ENCODE results near the gene RHOU.

The RHOU gene

DNA sequence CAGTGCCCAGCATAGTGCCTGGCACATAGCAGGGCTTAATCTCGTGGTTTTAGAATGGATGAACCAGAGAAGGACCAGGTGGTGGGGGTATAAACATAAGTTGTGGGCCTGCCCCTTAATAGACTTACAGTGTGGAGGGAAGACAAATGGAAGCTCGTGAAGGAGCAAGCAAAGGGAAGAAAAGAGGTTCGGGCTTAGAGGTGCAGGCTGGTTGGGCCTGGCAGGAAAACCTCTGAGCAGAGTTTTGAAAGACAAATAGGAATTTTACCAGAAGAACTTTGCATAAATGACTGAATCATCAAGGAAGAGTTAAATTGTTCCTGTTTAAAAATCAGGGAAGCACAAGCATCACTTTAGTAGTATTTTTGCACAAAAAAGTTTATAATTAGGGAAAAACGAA is 4.5 kb downstream of the RHOU start:
- no peak for DNase-seq

DNA sequence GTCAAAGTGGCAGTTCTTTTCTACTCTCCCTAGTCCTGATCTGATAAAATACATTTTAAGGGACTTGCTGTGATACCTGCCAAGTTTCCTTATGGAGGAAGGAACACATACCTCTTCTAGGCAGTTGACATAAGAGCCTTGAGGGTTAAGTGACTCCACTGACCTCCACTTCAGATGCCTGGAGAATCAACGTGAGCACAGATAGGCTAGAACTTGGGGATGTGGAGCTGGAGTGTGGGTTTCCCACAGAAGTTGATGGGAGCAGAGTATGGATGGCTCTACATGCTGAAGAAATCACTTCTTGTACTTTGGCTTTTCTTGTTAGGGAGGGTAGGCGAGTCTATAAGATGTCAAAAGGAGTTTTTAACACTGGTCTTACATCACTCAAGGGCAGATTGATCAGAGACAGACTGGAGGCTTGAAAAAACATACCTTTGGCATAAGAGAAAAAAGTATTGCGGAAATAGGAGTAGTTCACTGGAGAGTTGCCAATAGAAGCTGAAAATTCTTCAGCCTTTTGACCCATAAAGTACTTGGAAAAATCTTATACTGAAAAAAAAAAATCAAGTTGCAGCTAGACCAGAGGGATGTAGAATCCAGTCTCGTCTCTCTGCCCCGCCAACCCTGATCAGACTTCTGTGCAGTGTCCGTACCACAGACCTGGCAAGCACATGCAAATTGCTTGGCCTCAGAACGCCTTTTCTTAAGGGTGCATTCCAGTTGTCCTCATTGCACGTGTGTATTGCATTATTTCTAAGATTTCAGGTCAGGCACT is 5.5 kb downstream of the RHOU start:
- no peak for DNase-seq

GRCh38 chr1:228742281-228742860 is 7.1 kb downstream of the RHOU start:
- no peak for DNase-seq

- DNase-seq, result no peak
Measured at GRCh38 chr1:228743405-228743804, 8.1 kb downstream of the RHOU start.

DNA sequence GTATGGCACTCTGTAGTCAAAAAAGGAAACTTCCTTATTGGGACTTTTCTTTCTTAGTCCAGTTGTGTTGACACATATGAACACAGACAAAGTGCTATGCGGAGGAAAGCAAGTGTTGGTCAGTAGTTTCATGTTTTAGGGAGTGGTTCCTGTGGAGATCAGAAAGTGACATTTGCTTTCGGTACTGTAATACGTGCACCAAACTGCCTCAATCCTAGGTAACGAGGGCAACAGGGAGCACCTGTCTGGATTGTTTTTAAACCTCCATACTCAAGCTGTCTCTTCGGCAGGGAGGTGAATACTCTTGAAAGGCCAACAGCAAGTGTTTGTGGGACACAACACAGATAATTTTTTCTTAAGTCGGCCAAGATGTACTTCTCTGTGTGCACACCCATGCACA is 9.1 kb downstream of the RHOU start:
- DNase-seq, result no peak

DNA sequence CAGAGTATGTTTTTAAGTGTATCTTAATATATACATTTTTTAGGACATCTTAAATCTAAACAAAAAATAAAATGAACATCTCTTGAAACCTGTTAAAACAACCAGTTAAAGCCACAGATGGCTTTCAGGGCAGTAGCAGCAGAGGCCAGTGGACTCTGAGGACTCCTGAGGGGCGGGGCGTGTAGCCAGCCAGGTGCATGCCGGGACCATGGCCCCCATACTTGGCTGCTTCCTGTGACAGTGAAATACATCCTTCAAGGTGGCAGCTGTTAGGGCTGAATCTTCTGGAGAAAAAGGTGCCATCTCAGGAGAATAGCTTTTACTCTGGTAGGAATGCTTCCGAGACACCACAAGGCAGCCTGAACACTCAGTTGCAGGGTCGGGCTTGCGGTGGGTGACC is 9.6 kb downstream of the RHOU start:
- no peak for DNase-seq

DNA sequence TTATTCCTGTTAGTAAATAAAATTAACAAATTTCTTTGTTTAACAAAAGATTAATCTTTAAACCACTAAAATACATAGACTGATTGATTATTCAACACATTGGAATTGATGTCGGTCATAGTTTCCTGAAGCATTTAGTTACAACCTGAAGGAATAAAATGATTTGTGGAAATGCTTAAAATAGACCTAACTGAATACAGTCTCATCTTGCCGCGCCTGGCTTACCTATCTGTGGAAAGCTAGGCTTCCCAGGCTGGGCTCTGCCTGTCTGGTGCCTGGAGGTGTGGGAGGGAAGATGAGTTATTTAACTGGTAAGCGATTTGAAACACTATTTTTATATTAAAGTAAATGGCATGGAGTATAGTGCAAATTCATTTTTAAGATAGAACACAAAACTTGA is 10.2 kb downstream of the RHOU start:
- DNase-seq, result no peak

DNA sequence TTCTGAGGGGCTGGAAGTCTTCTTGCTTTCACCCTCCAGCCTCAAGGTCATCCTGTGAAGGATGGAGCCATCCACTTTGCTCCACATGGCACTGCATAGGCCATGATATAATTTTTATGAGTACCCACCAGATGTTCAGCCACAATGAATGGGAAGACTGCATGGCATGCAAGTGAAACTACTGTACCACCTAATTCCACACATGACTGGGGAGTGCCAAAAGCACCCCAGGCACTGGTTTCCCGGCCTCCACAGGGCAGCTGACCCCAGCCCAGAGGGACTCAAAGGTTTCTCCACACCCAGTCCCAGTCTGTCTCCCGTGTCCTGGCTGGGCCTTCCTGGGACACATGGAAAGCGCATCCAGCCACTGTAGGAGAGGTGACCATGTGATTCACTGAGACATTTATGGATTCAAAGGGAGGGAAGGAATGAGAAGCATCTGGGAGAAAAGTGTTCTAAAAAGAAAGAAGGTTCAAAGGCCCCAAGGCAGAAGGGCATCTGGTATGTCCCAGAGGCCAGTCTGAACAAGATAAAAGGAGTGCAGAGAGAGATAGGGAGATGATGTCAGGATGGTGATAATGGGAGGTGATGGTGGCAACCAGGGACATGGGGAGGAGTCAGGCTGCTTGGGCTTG is 12.1 kb downstream of the RHOU start:
- no peak for DNase-seq

DNA sequence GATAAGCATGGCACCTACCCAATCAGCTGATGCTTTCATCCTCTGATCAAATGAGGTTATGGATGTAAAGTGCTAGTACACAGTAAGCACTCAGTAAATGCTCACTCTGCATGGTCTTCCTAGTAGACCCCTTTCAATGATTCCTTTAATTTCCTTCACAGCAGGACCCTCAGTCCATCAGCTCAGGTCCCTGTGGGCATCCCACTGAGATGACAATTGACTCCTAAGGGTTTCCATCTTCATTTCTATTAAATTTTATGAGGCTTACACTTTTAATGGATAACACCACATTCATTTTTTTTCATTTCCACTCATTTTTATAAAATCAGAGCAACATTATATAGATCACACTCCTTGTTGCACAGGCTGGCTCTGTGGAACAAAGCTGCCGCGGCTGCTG is 12.8 kb downstream of the RHOU start:
- no peak for DNase-seq

- peak; percentile 29 for DNase-seq
Measured at GRCh38 chr1:228748431-228748830, 13.2 kb downstream of the RHOU start.

DNA sequence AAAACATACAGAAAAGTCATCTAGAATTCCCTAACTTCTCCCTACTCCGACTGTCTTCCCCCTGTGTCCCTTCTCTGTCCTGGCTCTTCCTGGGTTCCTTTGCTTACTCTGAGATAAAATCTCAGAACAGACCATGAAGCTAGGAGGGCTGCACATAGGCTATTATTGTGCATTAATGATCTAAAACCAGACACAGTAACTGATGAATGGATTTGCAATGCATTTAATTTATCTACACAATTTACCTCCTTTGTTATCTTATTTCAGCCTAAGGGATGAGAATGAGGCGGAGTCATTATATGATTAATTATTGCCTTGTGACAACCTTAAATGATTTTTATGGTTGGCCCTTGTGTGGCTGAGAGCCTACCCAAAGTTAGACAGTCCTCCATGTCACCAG is 14.5 kb downstream of the RHOU start:
- DNase-seq, result no peak

DNA sequence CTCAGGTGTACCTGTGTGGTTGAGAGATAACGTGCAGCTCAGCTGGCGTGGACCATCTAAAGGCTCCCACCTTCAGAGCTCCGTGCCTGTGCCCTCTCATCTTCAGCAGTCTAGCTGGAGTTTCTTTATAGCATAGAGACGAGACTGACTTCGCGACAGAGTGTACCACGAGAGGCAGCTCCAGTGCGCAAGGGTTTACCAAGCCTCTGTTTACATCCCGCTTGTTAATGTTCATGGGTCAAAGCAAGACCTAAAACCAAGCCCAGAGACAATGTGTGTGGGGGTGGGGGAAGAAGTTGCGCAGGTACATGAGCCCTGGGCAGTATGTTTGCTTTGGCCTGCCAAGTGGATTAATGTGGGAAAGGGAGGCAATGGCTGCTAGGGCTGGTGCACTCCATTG is 15.6 kb downstream of the RHOU start:
- no peak for DNase-seq

DNA sequence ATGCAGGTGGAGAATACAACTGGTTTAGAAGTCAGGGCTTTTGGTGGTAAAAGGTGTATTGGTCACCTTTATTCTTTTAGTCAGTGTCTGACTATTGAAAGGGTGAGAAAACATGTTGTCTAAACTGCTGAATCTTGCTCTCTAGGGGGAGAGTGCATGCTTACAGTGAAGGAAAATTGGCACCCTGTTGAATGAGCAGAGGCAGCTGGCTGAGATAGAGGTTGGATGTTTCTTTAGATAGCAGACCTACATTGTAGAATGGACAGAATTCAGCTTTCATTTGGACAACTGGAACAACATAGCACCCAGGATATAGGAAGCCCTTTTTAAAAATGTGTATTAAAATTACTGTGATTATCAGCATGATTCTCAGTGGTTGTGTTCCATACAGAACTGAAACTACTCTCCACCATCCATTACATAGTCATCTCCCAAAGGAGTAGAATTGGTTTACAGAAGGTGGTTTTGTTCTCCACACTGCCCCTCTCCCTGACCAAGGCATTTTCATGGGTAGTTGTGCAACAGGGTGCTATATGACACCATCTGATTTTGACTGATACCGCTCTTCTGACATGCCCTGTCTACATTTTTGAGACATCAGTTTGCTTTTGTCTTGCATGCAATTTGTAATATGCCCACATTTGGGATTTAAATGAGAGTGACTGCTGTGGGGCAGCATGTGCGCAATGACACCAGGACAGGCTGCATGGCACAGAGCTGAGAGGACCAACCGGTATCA is 16.2 kb downstream of the RHOU start:
- DNase-seq, result no peak

- DNase-seq, result no peak
Measured at GRCh38 chr1:228752258-228752657, 17.0 kb downstream of the RHOU start.

GRCh38 chr1:228752675-228753265 is 17.5 kb downstream of the RHOU start:
- no peak for DNase-seq

GRCh38 chr1:228753287-228753686 is 18.0 kb downstream of the RHOU start:
- DNase-seq, result no peak

DNA sequence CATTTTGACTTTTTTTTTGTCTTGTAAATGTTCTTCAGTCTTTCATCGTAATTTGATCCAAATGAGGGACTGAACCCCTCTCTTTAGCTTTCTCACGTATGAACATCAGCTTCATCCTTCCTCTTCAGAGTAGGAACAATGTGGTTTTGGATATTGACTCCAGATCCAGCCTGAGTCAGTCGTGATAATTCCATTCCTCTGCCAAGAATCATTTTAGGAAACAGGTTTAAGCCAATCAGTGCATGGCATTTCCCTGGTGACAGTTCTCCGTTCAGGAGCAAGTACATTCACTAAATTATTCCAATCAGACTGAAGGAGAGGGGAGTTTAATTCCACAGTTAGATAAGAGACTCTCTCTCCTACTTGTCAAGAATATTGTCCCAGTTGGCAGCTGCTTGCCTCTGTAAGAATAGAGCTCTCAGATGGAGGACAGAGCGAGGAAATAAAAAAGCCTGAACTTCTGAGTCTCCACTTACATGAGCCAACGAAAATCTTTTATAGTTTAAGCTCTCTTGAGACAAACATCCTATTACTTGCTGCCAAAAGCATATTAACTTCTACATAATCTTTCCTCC is 18.6 kb downstream of the RHOU start:
- no peak for DNase-seq

DNA sequence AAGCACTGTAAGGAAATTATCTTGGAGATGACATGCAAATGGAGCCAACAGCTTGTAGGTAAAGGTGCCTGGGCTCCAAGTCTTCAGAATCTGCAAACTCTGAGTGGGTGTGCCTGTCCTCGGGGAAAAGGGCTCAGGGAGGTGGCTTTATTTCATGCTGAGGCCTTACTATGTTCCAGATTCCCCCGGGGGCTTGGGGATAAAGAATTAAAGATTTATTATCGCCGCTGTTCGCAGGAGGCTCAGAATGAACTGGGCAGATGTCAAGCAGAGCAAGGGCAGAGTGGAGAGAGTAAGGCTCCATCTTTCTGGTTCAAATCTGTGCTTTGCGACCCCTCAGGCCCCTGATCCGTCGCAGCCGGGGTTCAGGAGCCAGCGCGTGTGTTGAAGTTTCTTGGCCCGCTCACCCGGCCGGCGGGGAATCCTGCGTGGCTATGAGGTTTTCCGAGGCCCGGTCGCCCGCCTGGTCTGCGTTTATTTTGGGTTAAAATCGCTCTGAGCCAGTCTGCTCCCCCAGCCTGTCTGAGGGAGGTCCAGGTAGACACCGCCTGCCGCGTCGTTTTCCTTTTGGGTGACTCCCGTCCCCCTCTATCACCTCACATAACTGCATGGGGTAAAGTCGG is 19.5 kb downstream of the RHOU start:
- DNase-seq, result no peak

DNA sequence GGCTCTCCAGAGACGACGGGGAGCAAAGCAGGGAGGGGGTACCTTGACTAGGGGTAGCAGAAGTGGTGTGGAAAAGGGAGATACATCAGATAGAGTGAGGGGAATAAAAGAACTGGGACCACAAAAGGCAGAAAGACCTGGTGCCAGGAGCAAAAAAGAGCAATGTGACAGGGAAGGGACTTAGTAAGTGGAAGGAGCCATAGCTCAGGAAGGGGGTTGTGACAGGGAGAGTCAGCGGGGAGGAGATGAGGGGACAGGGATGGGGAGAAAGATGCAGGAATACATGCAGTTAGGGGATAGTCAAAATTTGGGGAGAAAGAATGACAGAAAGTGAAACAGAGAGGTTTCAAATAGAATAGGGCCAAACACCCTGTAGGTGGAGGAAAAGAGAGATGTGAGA is 20.5 kb downstream of the RHOU start:
- DNase-seq, result no peak

DNA sequence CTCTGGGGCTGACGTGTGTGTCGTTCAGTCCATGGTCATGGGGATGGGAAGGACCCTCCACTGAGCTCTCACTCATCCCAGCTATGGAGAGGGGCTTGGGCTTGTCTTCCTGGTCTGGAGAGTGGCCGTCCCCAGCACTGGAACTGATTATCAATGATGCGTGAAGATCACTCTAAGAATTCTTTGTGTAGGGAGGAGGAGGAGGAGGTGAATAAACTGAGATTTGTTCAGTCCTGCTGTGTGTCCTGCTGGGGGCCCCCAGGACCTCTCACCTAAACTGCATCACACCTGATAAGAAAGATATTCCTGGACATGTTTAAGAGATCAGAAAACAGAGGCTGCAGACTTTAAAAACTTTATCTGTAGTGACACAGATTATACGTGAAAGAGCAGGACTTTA is 21.2 kb downstream of the RHOU start:
- no peak for DNase-seq

DNA sequence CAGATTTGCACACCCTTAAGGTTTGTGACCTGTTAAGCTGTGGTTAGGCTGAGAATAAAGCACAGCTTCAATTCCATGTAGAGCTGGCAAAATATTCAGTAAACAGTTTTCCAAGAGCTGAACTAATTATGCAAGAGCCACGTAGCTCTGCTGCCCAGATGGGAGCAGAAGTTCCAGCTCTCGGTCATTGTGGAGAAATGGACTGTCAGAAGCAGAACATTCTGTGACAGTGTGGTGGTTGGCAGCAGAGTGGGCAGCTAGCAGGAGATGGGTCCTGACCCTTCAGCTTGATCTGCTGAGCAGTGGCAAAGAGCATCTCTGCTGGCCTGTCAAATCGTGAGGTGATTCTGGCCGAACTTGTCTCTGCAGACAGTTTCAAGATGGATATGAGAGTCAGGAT is 23.2 kb downstream of the RHOU start:
- DNase-seq, result no peak

DNA sequence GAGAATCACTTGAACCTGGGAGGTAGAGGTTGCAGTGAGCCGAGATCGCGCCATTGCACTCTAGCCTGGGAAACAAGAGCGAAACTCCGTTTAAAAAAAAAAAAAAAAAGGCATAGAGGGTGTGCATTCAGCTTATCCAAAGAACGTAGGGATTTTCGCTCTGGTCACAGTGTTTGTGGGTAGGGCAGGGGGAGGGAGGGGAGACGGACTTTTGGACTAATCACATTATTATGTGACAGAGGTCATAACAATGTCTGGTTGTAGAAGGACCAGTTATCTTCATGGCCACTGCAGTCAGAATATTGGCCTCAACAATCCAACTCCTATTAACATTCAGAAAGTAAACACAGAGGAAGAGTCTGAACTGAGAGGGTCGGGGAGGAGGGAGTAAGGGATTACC is 25.7 kb downstream of the RHOU start:
- DNase-seq, result no peak

DNA sequence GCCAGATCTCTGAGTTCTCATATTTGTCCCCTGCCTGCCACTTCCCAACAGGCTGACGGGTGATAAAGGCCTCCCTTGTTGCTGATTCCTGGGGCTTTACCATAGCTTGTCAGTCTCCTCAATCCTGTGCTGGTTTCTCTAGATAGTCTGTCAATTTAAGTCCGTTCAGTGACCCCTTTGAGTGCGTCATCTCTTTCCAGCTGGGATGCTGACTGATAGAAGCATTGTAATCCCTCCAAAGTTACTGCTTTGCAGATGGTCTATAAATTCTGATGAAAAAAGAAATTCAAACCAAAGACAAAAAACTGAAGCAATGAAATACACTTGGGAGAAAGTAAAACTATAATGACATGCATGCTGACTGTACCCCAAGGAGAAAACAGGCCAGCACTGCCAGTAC is 28.3 kb downstream of the RHOU start:
- no peak for DNase-seq
